ENCODE data around the gene ELOA.
"Not testable (repeated sequence)": the region's sequence is repeated elsewhere in the genome, so short reads cannot be mapped to it uniquely, and the experiment has no call there.

The ELOA gene

GRCh38 chr1:23783141-23783540, 39.9 kb downstream of the ELOA start:
- not testable (repeated sequence) for DNase-seq (ENCODE audit: low spot score)

- no peak for DNase-seq (ENCODE audit: low spot score)
These were observed 41.6 kb downstream of the ELOA start for GRCh38 chr1:23784846-23785245.

GRCh38 chr1:23787701-23788100, 44.4 kb downstream of the ELOA start:
- no peak for DNase-seq (ENCODE audit: low spot score)

GRCh38 chr1:23788695-23789094, 45.4 kb downstream of the ELOA start:
- DNase-seq (ENCODE audit: low spot score) = no peak

GRCh38 chr1:23790696-23791515, 47.6 kb downstream of the ELOA start, which contains the start of gene LYPLA2:
TSS of gene LYPLA2 (plus strand) at chr1:23791145. CDS start at chr1:23792683, 1,538 bp downstream.
- peak; percentile 82 for DNase-seq (ENCODE audit: low spot score)

- peak; percentile 24 for DNase-seq (ENCODE audit: low spot score)
These were observed 48.3 kb downstream of the ELOA start for GRCh38 chr1:23791516-23792047.

GRCh38 chr1:23792151-23792945, 49.1 kb downstream of the ELOA start:
- DNase-seq (ENCODE audit: low spot score) = no peak

- DNase-seq (ENCODE audit: low spot score) = no peak
These were observed 49.9 kb downstream of the ELOA start for GRCh38 chr1:23793018-23793781.

GRCh38 chr1:23793861-23794731, 50.8 kb downstream of the ELOA start:
- no peak for DNase-seq (ENCODE audit: low spot score)

GRCh38 chr1:23794732-23795182, 51.5 kb downstream of the ELOA start:
- DNase-seq (ENCODE audit: low spot score) = not testable (repeated sequence)

GRCh38 chr1:23795676-23796465, 52.6 kb downstream of the ELOA start:
- no peak for DNase-seq (ENCODE audit: low spot score)

GRCh38 chr1:23796466-23797271, 53.4 kb downstream of the ELOA start:
- no peak for DNase-seq (ENCODE audit: low spot score)

- no peak for DNase-seq (ENCODE audit: low spot score)
These were observed 54.5 kb downstream of the ELOA start for GRCh38 chr1:23797478-23798448.

- no peak for DNase-seq (ENCODE audit: low spot score)
These were observed 55.4 kb downstream of the ELOA start for GRCh38 chr1:23798662-23799142.

- no peak for DNase-seq (ENCODE audit: low spot score)
These were observed 55.9 kb downstream of the ELOA start for GRCh38 chr1:23799255-23799569.

- DNase-seq (ENCODE audit: low spot score) = peak; percentile 34
These were observed 56.5 kb downstream of the ELOA start for GRCh38 chr1:23799570-23800399.
